ENCODE measurements around the gene CCDC154.

Gene CCDC154

DNA sequence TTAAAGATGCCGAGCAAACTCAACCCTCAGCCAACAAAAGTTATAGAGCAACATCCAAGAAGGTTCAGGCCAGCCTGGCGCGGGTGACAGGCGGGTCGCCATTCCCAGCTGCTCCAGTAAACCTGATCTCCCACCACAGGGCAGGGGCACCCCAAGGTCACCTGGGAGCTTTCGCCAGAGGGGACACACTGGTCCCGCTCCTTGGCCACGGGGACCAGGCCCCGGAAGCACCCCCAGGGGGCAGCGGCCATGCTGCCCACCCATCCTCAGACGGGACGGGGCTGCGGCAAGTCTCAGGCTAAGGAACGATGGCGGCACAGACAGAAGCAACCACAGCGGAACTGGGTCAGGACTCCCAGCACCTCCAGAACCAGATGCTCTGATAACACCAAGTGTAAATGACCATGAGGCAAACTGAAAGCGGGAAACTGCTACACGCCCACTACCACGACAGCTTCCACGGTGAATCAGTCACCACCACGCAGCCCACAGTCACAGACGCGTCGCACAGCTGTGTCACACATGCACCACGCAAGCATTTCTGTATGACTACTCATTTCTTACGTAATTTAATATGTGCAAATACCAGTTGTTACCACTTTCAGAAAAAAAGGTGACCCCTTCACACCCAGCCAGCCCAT, 14.1 kb upstream of the CCDC154 start:
- no peak overlapping the region for H3K27ac ChIP-seq
- no peak for TF ChIP-seq ZFX (IDR thresholded peaks at IDR 0.05)

DNA sequence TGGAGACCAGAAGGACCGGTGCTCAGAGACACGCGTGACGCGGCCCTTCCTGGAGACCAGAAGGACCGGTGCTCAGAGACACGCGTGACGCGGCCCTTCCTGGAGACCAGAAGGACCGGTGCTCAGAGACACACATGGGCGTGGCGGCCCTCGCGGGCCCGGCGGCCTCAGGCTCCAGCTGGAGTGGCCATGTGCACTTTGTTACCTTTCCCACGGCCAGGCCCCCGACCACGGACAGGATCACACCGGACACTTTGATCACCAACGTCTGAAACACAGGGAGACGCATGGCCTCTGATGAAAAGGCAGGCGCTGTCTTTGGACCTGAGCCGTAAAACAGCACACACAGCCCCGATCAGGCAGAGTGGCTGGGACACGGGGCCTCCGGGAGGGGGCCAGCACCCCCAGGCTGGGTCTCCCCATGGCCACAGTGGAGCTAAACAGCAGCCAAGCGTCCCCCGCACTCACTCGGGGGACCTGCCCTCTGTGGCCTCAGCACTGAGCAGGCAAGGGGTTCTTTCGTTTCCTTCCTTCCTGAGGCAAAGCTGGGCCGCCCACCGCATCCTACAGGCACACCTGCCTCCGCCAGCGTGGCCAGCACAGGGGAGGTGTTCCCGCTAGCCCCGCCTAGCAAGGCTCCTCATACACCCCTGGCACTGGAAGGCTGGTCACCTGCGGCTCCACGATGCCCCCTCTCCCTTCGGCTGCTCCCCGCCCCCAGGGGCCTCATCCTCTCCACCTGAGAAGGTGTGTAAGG, 13.3 kb upstream of the CCDC154 start:
- no peak for TF ChIP-seq ZFX (IDR thresholded peaks at IDR 0.05)
- TF ChIP-seq, protein P1, sequence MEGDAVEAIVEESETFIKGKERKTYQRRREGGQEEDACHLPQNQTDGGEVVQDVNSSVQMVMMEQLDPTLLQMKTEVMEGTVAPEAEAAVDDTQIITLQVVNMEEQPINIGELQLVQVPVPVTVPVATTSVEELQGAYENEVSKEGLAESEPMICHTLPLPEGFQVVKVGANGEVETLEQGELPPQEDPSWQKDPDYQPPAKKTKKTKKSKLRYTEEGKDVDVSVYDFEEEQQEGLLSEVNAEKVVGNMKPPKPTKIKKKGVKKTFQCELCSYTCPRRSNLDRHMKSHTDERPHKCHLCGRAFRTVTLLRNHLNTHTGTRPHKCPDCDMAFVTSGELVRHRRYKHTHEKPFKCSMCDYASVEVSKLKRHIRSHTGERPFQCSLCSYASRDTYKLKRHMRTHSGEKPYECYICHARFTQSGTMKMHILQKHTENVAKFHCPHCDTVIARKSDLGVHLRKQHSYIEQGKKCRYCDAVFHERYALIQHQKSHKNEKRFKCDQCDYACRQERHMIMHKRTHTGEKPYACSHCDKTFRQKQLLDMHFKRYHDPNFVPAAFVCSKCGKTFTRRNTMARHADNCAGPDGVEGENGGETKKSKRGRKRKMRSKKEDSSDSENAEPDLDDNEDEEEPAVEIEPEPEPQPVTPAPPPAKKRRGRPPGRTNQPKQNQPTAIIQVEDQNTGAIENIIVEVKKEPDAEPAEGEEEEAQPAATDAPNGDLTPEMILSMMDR (conservative IDR thresholded peaks at IDR 0.05): no peak
- H3K27ac ChIP-seq: no peak overlapping the region

DNA sequence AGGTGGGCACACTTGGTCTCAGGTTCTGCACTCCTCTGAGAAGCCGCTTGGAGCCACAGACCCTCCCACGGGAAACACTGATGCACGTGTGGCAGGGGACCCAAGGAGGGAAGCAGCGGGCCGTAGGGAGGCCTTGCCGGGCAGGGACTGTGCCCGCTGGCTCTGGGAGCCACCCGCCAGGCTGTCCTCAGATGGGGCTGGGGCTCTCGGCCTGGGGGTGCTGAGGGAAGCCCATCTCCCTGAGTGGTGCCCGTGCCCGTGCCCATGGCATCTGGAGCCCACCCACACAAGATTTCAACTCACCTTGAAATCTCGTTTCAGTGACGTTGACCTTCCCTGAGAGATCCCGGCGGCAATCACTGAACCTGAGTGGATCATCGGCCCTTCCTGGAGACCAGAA, 12.6 kb upstream of the CCDC154 start:
- no peak overlapping the region for H3K27ac ChIP-seq
- TF ChIP-seq, protein P1 (conservative IDR thresholded peaks at IDR 0.05): no peak
- no peak for TF ChIP-seq ZFX (IDR thresholded peaks at IDR 0.05)

DNA sequence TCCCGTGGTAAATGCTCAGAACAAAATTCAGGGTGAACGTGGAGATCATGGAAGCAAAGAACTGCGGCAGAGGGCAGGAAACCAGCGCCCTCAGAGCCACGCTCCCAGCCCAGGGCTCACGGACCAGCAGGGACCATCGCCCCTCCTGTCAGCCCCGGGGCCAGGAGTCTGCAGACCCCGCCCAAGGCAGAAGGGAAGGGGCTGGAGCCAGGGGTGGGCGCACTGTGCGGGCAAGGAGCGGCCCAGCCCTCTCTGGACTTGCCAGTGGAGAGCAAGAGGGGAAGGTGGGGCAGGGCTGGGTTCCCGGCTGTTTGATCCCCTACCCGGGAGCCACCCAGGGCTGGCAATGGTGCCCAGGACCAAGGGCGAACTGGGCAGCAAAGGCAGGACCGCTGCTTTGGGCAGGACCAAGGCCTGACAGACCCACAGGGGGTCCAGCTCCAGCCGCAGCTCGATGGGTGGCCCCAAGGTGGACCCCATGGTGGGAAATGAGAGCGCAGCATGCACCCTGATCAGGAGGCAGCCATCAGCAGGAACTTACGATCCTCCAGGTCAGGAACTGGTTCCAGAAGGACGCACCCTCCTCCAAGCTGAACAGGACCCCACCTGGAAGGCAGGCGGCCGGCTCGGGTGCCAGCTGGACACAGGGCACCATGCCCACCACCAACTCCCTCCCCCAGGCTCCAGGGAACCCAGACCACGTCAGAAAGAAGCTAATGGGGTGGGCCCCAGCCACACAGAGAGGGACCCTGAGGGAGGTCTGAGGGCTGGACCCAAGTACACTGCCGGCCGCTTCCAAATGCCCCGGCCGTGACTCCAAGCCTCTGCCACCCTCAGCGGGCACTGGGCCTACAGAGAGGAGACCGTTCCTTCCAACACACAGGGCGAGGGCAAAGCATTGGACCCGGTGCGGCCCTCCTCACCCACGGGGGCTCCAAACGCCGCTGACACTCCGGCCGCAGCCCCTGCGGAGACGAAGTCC, 11.1 kb upstream of the CCDC154 start:
- TF ChIP-seq ZFX (IDR thresholded peaks at IDR 0.05): no peak
- TF ChIP-seq, protein P1 (conservative IDR thresholded peaks at IDR 0.05): no peak
- H3K27ac ChIP-seq: no peak overlapping the region

DNA sequence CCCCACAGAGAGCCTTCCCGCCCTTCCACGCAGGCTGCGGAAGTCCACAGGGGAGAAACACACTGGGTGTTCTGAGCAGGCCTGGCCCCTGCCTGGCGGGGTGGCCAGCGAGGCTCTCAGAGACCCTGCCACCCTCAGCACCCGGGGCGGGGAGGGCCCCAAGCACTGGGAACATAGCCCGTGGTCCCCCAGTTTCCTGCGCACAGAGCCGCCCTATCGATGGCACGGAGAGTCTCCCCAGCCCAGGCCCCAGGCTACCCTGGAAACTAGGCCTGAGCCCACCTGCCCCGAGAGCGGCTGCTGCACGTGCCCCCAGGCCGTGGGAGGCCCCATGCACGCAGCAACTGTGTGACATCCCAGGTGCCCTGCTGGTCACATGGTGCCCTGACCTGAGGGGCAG, 10.2 kb upstream of the CCDC154 start:
- no peak for TF ChIP-seq ZFX (IDR thresholded peaks at IDR 0.05)
- TF ChIP-seq, protein P1 (conservative IDR thresholded peaks at IDR 0.05): no peak
- no peak overlapping the region for H3K27ac ChIP-seq

DNA sequence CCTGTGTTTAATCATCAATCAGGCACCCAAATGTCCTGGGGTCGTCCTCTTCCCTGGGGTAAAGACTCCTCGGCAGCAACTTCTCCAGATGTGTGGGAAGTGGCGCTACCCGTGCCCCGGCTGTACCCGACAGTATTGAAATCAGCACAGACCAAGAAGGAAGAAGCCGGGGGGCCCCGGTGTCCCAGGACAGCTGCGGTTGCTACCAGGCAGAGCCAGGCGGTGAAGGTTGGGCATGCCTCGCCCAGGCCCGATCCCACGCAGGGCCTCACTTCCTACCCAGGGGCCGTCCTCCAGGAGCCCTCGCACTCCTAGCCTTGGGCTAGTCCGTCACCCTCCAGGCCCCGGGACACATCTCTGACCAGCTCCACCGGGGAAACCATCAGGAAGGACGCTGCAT, 9.0 kb upstream of the CCDC154 start:
- no peak for TF ChIP-seq ZFX (IDR thresholded peaks at IDR 0.05)
- TF ChIP-seq, protein P1 (conservative IDR thresholded peaks at IDR 0.05): no peak

DNA sequence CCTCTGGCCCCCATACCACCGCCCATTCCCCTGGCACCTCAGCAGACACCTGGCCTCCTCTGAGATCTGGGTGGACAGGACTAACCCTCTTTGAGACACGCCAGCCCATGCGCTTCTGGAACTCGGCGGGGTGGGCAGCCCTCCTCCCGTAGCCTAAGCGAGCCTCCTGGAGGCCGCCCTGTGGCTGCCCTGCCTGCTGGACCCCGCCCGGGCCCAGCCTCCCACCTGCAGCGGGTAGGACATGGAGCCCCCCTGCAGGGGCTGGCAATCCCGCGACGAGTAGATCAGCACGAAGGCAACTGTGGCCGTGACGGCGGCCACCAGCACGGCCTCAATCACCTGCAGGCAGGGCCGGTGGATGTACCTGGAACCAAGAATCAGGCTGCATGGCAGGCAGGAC, 8.2 kb upstream of the CCDC154 start:
- TF ChIP-seq, protein P1 (conservative IDR thresholded peaks at IDR 0.05): no peak
- TF ChIP-seq ZFX (IDR thresholded peaks at IDR 0.05): no peak

More for the DNA sequence above, 9.0 kb upstream of the CCDC154 start:
- H3K27ac ChIP-seq: no peak overlapping the region

More for the DNA sequence above, 8.2 kb upstream of the CCDC154 start:
- H3K27ac ChIP-seq: no peak overlapping the region

Data from C4-2B (cell line).